CD4-positive, alpha-beta T cell treated with Interleukin-4 for 4 hours (primary cell): Measurements from ENCODE around the gene ZNF446.
"Not testable (repeated sequence)": the region's sequence is repeated elsewhere in the genome, so short reads cannot be mapped to it uniquely, and the experiment has no call there.

ENCODE experiments used
- DNase-seq: peaks from one replicate; pipeline ENCODE4 v3.0.0-alpha.2; 2020

The ZNF446 gene

GRCh38 chr19:58470837-58471543 lies 5.2 kb upstream of the ZNF446 start:
- DNase-seq = not testable (repeated sequence)

GRCh38 chr19:58471736-58472135 lies 4.4 kb upstream of the ZNF446 start:
- DNase-seq = no peak

GRCh38 chr19:58473775-58474174 lies 2.4 kb upstream of the ZNF446 start:
- DNase-seq = no peak

GRCh38 chr19:58474291-58474996 lies 1.7 kb upstream of the ZNF446 start:
- DNase-seq = no peak

- no peak for DNase-seq
These were observed 997 bp upstream of the ZNF446 start for GRCh38 chr19:58474997-58475713.

GRCh38 chr19:58476498-58477015 lies 405 bp downstream of the ZNF446 start:
- DNase-seq = no peak

- no peak for DNase-seq
These were observed 978 bp downstream of the ZNF446 start for GRCh38 chr19:58477130-58477529.

- DNase-seq = no peak
These were observed 1.7 kb downstream of the ZNF446 start for GRCh38 chr19:58477871-58478270.

- DNase-seq = no peak
These were observed 3.2 kb downstream of the ZNF446 start for GRCh38 chr19:58479303-58479702.

- no peak for DNase-seq
These were observed 3.8 kb downstream of the ZNF446 start for GRCh38 chr19:58479736-58480480.

GRCh38 chr19:58480481-58480830 lies 4.3 kb downstream of the ZNF446 start:
- no peak for DNase-seq

GRCh38 chr19:58480831-58481230 lies 4.7 kb downstream of the ZNF446 start:
- DNase-seq = no peak

GRCh38 chr19:58482372-58482771 lies 6.2 kb downstream of the ZNF446 start:
- DNase-seq = no peak

- no peak for DNase-seq
These were observed 7.6 kb downstream of the ZNF446 start for GRCh38 chr19:58483776-58484175.

GRCh38 chr19:58484349-58484748 lies 8.2 kb downstream of the ZNF446 start:
- not testable (repeated sequence) for DNase-seq

- DNase-seq = no peak
These were observed 15.2 kb downstream of the ZNF446 start for GRCh38 chr19:58491393-58491792.

GRCh38 chr19:58492265-58492664 lies 16.1 kb downstream of the ZNF446 start:
- no peak for DNase-seq

GRCh38 chr19:58497634-58498170 lies 21.6 kb downstream of the ZNF446 start:
- no peak for DNase-seq

- no peak for DNase-seq
These were observed 22.3 kb downstream of the ZNF446 start for GRCh38 chr19:58498316-58499020.

GRCh38 chr19:58499021-58499927 lies 23.1 kb downstream of the ZNF446 start:
- DNase-seq = peak; percentile 96

- no peak for DNase-seq
These were observed 24.1 kb downstream of the ZNF446 start for GRCh38 chr19:58500242-58500641.
